Suprapubic skin (tissue), 4 donors: ENCODE results near the gene RALGPS1. TPM values are rescaled to one million over a fixed set of nuclear protein-coding genes. Genes with fewer than 3 reads are reported as not detected.

Source experiments
- DNase-seq, 2 donors: peaks; one replicate each; pipeline ENCODE4 v3.0.0-alpha.2; 2019; ENCODE audit warnings: low spot score in 2 of 2
- H3K27ac ChIP-seq: fragments of 200-600 bp; sonication (generic); one replicate; pipeline ENCODE4 v1.5.1; 2019
- H3K27me3 ChIP-seq: fragments of 200-600 bp; sonication (generic); one replicate; pipeline ENCODE4 v1.5.1; 2019
- H3K36me3 ChIP-seq: fragments of 200-600 bp; sonication (generic); one replicate; pipeline ENCODE4 v1.5.1; 2019
- H3K4me1 ChIP-seq: fragments of 200-600 bp; sonication (generic); one replicate; pipeline ENCODE4 v1.5.1; 2019
- H3K4me3 ChIP-seq: fragments of 200-600 bp; sonication (generic); one replicate; pipeline ENCODE4 v1.5.1; 2019; ENCODE audit warnings: mild to moderate bottlenecking
- H3K9me3 ChIP-seq: fragments of 200-600 bp; sonication (generic); one replicate; pipeline ENCODE4 v1.5.1; 2019
- EP300 ChIP-seq: sonication (generic); formaldehyde crosslinking; IDR thresholded peaks from one replicate; pipeline ENCODE4 v1.6.1; 2017; ENCODE audit warnings: antibody characterized with exemption
- POLR2A ChIP-seq, 2 donors: fragments of 450-650 bp; IDR thresholded peaks; one replicate each; pipeline ENCODE4 v1.6.1; 2017; ENCODE audit warnings: antibody characterized with exemption in 2 of 2, mild to moderate bottlenecking in 2 of 2, moderate library complexity in 2 of 2
- POLR2AphosphoS5 ChIP-seq, 3 donors: sonication (generic); formaldehyde crosslinking; IDR thresholded peaks; one replicate each; pipeline ENCODE4 v1.6.1; 2017; ENCODE audit warnings: antibody characterized with exemption in 3 of 3
- WGBS: methylation state at CpG from one replicate; pipeline ENCODE4 v1.1.5; 2018; 5-methylcytosine and 5-hydroxymethylcytosine counted together
- total RNA-seq, 4 donors: library from RNA; depleted of rRNA; stranded (reverse); fragments of >200 nt; gene quantifications; one replicate each; pipeline ENCODE4 v1.1.0, GENCODE V29; 2016
- TF ChIP-seq, protein P1 (sequence below), 2 donors: fragments of 200-600 bp in 1 of 2; fragments of 450-650 bp in 1 of 2; sonication (generic) in 1 of 2; IDR thresholded peaks; one replicate each; pipeline ENCODE4 v1.5.1; 2016 to 2019; ENCODE audit warnings: antibody characterized with exemption in 2 of 2, mild to moderate bottlenecking in 1 of 2, moderate library complexity in 1 of 2

Gene RALGPS1
- total RNA-seq, 4 donors from 2014 or later = 14.8 to 86.7 (median 21.4) TPM

DNA sequence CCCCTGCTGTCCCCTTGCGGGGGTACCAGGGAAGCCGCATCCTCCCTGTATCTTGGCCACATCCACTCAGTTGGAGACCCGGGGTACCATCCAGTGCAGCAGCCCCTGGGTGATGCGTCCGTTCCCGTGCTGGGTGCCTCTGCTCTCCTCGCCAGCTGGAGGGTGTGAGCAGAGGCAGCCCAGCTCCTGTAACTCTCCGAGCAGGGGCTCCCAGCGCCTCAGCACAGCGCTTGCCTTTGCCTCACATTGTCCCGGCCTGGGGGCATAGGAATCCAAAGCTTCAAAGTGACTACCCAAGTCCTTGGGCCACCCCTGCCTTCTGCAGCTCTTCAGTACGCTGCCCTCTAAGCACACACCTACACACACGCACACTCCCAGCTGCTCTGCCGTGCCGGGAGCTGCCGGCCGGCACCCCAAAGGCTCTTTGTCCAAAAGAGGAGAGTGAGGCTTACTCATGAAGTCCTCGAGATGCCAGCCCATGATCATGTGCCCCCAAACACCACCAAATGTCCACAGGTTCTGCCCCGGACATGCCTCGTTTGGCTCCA, 207.1 kb downstream of the RALGPS1 start:
- WGBS = 14% methylated on average over 18 of the region's 20 CpGs
- Histone ChIP-seq H3K4me1 (peaks cover 64% of the 10 kb centered on the region), H3K4me3 (peak overlapping the region; percentile 49), H3K9me3 (no peaks in the 10 kb centered on the region), H3K27me3 (no peaks in the 10 kb centered on the region), H3K36me3 (no peaks in the 10 kb centered on the region), H3K27ac (peak overlapping the region; percentile 76)
- TF ChIP-seq EP300 = no peak
- TF ChIP-seq POLR2AphosphoS5 (IDR thresholded peaks at IDR 0.05) = no peak
- TF ChIP-seq, protein P1, sequence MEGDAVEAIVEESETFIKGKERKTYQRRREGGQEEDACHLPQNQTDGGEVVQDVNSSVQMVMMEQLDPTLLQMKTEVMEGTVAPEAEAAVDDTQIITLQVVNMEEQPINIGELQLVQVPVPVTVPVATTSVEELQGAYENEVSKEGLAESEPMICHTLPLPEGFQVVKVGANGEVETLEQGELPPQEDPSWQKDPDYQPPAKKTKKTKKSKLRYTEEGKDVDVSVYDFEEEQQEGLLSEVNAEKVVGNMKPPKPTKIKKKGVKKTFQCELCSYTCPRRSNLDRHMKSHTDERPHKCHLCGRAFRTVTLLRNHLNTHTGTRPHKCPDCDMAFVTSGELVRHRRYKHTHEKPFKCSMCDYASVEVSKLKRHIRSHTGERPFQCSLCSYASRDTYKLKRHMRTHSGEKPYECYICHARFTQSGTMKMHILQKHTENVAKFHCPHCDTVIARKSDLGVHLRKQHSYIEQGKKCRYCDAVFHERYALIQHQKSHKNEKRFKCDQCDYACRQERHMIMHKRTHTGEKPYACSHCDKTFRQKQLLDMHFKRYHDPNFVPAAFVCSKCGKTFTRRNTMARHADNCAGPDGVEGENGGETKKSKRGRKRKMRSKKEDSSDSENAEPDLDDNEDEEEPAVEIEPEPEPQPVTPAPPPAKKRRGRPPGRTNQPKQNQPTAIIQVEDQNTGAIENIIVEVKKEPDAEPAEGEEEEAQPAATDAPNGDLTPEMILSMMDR (IDR thresholded peaks at IDR 0.05) = no peak
- no peak for TF ChIP-seq POLR2A (IDR thresholded peaks at IDR 0.05)
- peak in 1 of 2 donors; percentile 55 for DNase-seq

DNA sequence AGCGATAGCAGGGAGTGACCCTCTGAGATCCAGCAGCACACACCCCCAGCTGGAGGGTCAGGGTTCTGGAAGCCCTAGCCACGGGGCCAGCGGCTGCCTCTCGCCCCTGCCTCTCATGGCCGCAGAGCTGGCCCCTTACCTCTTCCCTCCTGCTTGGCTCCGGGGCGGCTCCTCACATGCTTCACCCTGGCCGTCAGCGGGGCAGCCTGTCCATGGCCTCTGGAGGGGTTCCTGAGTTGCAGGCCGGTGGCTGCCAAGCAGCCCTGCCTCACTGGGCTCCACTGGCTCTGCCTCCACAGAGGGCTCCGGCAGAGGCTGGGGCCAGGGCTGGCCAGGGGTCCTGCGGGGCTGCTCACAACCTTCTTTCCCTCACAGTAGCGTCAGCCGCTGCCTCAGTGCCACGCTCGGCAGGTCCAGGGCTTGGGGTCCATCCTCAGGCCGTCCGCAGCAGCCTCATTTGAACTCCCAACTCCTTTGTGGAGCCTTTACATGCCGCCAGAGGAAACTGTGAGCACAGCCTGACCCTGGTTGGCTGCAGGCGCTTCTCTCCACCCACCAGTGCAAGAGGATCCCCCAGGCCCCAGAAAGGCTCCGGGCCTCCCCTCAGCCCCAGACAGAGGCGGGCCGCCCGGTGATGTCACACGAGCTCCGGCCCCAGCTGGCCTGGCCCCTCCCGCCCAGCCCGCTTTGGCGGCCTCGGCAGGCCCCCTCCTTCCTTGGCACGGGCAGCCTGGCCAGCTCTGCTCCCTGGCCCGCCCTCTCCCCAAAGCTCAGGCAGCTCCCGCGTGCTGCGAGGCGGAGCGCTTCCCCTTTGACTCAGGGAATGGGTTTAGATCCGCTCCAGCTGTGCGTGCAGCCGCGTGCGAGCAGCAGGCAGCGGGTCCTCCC, 207.8 kb downstream of the RALGPS1 start, which contains the start of gene ANGPTL2:
ANGPTL2 (minus strand) TSS at position 460 of the 888 bp plus-strand sequence. CDS start 13,904 bp downstream, outside the sequence.
- Histone ChIP-seq H3K27ac (peak within 1 kb of the TSS; percentile 76), H3K4me1 (peaks cover 57% of the 10 kb centered on the region), H3K4me3 (peak within 1 kb of the TSS; percentile 49), H3K36me3 (no peaks in the 10 kb centered on the region), H3K27me3 (no peaks in the 10 kb centered on the region), H3K9me3 (no peaks in the 10 kb centered on the region)
- WGBS = 0% methylated on average over 1 of the region's 43 CpGs
- TF ChIP-seq EP300 (no peak), POLR2AphosphoS5 (IDR thresholded peaks at IDR 0.05) (peak in 2 of 3 donors; percentile 35 to 70), POLR2A (IDR thresholded peaks at IDR 0.05) (peak in 1 of 2 donors; percentile 56)
- TF ChIP-seq, protein P1 (IDR thresholded peaks at IDR 0.05) = no peak
- peak; percentile 91 to 94 for DNase-seq

DNA sequence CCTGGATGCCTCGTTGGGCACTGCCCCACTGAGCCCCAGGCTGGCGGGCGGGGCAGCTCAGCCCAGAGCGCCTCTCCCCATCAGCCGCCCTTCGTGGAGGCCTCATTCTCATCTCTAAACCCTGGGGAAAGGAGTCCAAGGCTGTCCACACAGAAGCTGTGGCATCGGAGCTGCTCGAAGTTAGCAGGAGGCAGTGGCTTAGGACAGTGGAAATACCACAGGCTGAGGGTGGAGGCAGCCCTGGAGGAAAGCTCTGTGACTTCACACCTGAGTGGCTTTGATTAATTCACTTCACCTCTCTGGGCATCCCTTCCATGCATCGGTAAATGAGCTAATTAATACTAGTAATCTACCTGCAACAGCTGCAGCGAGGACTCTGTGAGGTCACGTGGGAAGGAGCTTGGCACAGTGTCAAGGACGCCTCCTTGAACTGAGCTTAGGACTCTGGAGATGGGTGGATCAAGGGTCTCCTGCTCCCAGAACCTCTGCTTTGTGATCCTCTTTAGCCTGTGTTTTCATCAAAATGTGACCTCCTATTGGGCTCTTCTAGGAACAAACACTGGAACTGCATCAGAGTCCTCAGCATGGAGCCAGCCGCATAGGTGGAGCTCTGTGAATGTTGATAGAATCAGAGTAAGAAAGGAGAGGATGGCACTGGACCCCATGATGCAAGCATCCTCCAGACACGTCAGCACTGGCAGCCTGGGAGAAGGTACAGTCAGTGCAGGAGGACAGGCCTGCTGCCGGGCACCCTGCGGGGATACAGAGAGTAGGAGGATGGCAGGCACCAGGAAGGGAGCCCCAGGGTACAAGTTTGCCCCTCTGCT, 208.7 kb downstream of the RALGPS1 start:
- DNase-seq = peak in 1 of 2 donors; percentile 75
- TF ChIP-seq, protein P1 (IDR thresholded peaks at IDR 0.05) = no peak
- TF ChIP-seq EP300 (no peak), POLR2AphosphoS5 (IDR thresholded peaks at IDR 0.05) (no peak), POLR2A (IDR thresholded peaks at IDR 0.05) (no peak)
- peaks cover 51% of the 10 kb centered on the region for H3K4me1 ChIP-seq

DNA sequence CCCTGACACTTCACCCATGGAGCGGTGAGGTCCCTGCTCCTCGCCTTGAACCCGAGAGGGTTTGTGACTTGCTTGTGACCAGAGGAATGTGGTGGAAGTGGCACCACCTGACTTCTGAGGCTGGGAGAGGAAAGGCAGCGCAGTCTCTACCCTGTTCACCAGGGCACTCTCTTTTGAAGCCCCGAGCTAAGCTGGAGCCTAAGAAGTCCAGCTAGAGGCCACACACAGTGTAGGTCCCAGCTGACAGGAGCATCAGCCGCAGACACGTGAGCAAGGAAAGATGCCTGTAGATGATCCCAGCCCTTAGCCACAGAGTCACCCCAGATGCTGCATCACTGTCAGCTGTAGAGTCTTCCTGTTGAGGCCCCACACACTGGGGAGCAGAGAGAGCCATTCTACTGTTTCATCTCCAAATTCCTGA, 209.5 kb downstream of the RALGPS1 start:
- Histone ChIP-seq H3K4me1 (peaks cover 53% of the 10 kb centered on the region), H3K27ac (no peak overlapping the region), H3K36me3 (no peaks in the 10 kb centered on the region), H3K9me3 (no peaks in the 10 kb centered on the region), H3K4me3 (no peak overlapping the region), H3K27me3 (no peaks in the 10 kb centered on the region)
- WGBS = 98% methylated on average over 6 of the region's 7 CpGs
- TF ChIP-seq, protein P1 (IDR thresholded peaks at IDR 0.05) = no peak
- TF ChIP-seq EP300 = no peak
- TF ChIP-seq POLR2A (IDR thresholded peaks at IDR 0.05) = no peak
- no peak for TF ChIP-seq POLR2AphosphoS5 (IDR thresholded peaks at IDR 0.05)
- peak in 1 of 2 donors; percentile 53 for DNase-seq

More for the DNA sequence above, 208.7 kb downstream of the RALGPS1 start:
- no peaks in the 10 kb centered on the region for H3K27me3 ChIP-seq
- peak overlapping the region; percentile 76 for H3K27ac ChIP-seq
- no peaks in the 10 kb centered on the region for H3K36me3 ChIP-seq
- no peaks in the 10 kb centered on the region for H3K9me3 ChIP-seq
- WGBS = 40% methylated on average over 10 of the region's 16 CpGs
- H3K4me3 ChIP-seq = peak overlapping the region; percentile 49
